HTR-8/SVneo (cell line): ENCODE measurements around the gene PLET1.

Experiments used
- DNase-seq: peaks from one replicate; pipeline ENCODE4 v3.0.0; 2011; ENCODE audit warnings: low spot score, mixed read lengths; ENCODE audit not compliant: insufficient read length
- FAIRE-seq: peaks from 2 replicates; lab custom pipeline; 2011; peaks lifted over from hg19 to GRCh38; lab: Jason Lieb, UNC

The PLET1 gene, protein sequence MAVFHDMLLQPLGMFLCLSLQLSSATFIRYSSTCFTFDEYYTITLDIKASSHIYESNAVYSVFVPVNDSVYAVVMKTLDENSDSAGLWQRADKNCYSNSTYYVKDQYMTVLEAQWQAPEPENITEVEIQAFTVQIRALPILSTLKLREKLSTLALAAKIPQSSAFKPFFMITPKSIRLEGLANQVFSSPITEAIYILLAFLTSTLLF

DNA sequence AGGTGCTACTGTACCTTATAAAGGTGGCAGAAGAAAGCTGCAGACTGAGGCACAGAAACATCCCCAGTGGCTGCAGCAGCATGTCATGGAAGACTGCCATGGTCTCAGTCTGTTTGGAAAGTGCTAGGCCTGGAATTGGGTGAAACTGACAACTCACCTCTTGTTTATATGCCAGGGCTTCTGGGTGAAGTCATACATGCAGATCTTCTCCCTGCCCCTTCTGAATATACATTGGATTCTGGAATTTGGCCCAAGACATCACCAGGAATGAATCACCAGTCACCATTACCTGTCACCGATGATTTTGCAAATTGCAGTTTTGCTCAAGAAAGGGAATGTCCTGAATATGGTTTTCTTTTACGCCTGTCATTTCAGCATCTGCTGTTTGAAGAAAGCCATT lies at the start of gene PLET1:
TSS of gene PLET1 (minus strand) at position 371 of the 400 bp plus-strand sequence. CDS start at position 100, 271 bp downstream.
- FAIRE-seq (peak; percentile 93), DNase-seq (no peak)

DNA sequence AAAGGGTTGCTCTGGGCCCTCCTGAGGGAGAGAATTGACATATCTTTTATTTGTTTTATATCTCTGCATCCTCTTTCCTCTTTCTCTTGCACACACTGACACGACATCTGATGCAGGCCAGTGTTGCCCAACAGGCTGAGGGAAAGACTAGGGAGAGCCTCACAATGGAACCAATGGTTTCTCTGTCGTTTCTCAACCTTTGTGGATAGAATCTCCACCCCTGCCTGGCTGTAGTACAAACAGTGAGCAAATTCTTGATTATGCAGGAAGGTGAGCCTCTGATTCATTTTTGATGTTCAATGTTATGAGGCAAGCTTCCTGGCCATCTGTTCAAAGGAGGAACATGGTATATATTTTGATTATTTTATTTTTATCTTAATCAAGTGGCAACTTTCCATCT lies 49.8 kb upstream of the PLET1 start:
- DNase-seq = no peak
- FAIRE-seq = peak; percentile 31

DNA sequence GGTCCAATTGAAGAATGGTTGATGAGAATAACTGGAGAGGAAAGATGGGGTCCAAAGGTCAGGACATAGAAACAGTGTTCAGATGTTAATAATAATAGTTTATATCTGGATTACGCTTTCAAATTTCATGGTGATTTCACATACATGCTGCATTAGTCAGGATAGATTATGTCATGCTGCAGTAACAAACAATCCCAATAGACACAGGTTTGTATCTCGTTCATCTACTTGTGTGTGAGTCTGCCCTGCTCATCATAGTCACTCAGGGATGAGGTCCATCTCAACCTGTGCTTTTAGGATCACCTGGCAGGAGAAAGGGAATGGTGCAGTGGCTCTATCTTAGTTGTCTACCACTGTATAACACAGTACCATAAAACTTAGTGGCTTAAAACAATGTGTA lies 48.0 kb upstream of the PLET1 start:
- FAIRE-seq (peak; percentile 93), DNase-seq (no peak)

DNA sequence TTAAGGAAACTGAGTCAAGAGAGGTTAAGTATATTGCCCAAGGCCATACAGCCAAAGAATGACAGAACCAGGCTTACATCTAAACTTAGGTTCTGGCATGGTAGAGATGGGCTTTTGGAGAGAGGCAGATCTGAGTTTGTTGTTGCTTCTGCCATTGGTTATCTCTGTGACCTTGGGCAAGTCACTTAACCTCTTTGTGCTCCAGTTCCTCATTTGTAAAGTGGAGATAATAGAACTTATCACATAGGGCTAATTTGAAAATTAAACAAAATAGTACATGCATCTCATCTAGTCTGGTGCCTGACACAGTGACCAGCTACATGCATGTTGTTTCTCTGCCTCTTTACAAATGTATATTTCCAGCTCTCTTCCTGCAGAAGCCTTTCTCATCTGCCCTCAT lies 47.0 kb upstream of the PLET1 start:
- FAIRE-seq (peak; percentile 65), DNase-seq (no peak)

DNA sequence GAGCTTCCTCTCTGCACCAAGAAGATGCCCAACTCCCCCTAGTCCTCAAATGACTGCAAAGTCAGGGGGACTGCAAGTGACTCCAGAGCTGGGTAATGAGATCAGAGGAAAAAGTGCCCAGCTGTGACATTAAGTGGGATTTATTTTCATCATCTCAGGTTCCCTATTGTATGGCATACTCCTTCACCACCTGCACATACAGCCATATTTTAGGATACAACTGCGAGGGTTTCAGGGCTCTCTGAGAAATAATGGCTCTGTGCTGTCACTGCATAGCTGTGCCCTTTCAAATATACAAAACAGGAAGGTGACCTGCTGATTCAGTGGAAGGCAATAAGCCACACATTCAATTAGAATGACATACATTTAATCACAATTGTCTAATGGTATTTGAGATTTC lies 45.6 kb upstream of the PLET1 start:
- FAIRE-seq (no peak), DNase-seq (no peak)

DNA sequence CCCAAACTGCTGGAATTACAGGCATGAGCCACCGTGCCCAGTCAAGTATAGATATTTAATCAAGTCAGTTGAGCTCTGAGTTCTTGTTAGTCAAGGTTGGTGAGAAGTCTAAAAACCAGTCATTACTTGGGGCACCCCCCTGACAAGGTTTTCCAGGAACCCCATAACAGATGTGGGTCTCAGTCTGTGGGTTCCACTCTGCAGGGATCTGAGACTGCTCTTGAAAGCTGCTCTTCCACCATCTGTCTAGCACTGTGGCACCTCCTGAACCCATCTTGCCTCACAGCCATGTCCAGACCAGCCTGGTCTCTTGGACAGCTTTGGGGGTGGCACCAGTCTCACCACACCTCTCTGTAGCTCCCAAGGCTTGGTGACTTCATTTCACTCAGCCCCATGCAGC lies 44.3 kb upstream of the PLET1 start:
- FAIRE-seq (peak; percentile 69), DNase-seq (no peak)

DNA sequence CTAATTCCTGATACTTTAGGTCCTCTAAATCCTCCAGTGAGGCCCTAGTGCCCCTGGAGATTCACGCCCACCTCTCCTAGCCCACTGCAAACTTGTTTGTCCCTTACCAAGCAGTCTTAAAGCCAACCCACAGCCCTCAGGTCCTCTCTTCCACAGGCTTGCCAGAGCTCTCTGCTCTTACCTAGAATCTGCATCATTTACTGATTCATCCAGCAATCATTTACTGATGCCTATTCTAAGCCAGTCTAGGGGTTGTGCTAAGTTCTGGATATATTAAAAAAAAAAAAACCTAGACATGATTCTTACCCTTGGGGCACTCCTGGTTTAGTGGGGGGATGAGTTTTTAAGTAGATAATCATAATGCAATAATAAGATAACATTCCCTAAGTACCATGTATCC lies 43.0 kb upstream of the PLET1 start:
- FAIRE-seq = no peak
- no peak for DNase-seq

DNA sequence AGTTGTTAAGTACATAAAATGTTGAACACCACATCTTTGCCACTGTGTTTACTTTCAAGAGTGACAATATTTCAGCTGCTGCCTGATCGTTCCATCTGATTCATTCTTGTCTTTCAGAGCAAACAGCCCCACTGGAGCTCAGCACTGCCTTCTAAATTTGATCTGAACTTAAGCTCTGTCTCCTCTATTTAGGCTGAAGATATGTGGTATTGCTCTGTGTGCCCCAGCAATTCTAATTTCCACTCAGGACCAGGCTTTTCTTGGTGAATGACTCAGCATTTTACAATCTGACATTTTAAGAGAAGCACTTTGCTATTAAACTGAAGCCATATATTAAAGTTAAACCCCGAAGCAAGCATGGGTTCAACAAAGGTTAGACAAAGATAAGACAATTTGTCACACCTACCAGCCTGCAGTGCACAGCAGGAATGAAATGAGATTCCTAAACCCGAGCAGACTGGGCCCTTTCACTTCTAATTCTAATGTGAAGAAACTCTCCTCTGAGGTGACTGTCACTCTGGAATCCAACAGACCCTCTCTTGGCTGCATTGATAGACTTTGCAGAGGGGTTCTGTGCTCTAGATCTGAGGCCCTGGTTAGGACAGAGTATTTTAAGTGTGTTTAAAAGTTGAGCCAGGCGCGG lies 41.7 kb upstream of the PLET1 start:
- DNase-seq (no peak), FAIRE-seq (peak; percentile 73)

DNA sequence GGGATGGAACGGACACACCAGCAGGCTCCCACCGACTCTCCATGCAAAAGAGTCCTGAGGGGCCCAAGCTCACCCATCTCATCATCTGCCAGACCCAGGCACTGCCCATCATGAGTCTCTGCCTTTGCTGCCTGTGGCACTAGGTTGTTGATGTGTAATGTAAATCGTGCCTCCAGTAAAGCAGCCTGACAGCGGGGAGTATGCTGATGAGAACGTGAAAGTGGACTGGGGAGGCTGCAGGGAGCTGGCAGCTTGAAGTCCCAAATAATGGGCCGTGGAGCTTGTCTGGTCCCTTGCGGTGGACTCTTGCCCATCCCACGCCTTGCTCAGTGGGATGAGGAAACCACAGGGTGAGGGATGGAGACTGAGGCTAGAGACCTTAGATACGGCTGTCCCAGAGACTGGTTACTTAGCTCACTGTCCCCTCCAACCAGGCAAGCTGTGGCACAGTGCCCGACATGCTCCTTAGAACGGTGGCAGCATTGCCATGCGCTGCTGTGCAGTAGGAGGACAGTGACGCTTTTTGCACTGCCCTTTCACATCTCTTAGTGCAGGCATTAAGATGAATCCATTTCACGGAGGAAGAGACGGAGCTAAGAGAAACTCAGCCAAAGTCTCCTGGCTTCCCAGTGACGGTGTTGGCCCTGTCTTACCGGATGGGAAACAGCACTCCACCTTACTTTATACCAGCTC lies 39.6 kb upstream of the PLET1 start:
- FAIRE-seq (peak; percentile 89), DNase-seq (no peak)

DNA sequence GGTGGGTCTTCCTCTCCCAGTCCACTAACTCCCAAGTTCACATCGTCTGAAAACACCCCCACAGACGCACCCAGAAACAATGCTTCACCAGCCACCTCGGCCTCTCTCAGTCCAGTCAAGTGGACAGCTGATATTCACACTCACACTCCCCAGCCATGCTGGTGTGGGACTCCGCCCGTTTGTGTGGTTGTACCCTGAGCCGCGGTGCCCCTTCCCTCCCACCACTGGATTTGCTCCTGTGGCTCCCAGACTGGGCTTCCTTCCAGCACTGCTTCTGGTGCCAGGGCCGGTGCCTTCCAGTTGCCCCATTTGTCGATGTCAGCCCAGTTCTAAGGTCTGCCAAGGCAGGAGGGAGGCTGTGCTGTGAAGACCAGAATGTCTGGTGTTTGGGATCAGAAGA lies 37.9 kb upstream of the PLET1 start:
- DNase-seq (no peak), FAIRE-seq (peak; percentile 57)

DNA sequence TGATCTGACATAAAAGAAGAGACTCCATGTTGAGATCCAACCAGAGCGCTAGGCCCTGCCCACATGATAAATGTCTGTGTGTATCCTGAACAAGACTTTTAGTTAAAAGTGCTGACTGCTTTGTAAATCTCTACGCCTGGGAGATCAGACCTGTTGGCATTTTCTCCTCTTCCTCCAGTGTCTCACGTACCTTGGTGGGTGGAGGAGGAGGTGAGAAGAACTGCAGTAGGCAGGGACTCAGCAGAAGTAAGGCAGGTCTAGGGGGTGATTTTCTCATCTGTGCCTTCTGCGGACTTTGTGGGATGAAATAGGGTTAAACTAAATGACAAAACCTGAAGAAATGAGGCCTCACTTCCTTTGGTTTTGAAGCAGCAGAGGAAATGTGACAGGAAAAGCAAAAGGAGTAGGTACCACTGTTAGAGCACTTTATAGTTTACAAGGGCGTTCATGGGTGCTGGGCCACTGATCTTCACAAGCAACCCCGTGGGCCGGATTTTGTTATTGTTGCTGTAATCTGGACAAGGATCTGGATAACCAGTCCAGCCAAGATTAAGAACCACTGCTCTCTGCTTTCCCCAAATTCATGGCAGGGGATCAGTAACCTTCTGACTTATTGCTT lies 36.7 kb upstream of the PLET1 start:
- FAIRE-seq = no peak

DNA sequence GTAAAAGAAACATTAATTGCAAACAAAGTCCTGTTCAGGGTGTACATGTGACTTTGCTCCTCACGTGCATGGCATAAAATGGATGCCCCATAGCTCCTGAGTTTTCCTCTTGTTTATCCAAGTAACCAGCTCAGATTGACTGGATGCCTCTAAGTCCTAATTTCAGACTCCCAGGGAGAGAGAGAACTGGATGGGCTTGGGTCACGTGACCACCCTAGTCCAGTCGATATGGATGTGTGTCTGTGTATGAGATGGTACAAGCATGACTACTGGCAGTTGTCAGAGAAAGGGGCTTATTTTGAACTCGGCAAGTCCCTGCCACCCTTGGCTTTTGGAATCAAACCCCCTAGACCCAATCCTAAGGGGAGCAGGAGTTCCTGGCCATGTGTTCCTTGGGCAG lies 35.4 kb upstream of the PLET1 start:
- FAIRE-seq = peak; percentile 38

More for the DNA sequence above, 36.7 kb upstream of the PLET1 start:
- no peak for DNase-seq

DNA sequence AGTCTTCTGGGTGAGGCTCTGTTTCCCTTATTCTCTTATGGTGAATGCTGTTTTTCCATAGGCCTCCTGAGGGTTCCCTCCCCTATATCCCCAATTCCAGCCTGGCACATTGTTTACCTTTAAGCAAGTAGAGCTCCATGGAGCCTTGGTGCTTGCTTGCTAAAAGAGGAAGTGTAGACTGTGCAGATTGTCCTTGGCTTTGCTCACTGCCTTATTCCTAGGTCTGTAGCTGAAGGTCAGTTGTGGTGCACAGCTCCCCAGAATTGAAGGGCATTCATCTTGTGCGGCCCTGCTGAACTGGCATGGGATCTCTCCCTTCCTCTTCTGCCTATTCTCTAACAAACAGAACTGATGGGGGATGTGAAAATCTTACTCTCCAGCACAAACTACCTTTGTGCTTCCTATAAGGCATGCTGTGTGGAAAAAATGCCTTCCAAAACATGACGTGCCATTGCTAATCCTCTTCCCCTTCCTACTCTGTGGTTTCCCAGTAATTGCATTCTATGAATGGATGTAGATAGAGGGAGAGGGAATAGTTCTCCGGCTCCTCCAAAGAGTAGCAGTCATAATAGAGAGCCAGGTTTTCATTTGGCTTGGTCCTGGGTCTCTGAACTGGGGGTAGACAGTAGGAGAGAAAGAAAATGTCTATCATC lies 34.2 kb upstream of the PLET1 start:
- peak; percentile 69 for FAIRE-seq
- DNase-seq = no peak

More for the DNA sequence above, 35.4 kb upstream of the PLET1 start:
- no peak for DNase-seq

DNA sequence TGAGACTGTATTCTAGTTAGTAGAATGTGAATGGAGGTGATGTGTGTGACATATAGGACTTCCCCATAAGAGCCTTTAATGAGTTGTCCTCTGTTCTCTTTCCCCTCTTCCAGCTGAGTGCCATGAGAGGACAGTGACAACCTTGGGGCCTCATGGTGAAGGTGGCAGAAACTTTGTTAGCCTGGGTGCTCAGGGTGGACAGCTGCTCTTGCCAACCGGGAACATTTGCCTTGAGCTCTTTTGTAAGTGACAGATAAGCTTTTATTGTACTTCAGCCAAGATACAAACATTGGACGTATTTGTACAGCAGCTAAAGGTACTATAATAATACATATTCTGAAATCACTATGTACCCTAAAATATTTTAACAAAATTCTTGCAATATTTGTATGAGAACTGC lies 33.0 kb upstream of the PLET1 start:
- DNase-seq = no peak
- FAIRE-seq = no peak

DNA sequence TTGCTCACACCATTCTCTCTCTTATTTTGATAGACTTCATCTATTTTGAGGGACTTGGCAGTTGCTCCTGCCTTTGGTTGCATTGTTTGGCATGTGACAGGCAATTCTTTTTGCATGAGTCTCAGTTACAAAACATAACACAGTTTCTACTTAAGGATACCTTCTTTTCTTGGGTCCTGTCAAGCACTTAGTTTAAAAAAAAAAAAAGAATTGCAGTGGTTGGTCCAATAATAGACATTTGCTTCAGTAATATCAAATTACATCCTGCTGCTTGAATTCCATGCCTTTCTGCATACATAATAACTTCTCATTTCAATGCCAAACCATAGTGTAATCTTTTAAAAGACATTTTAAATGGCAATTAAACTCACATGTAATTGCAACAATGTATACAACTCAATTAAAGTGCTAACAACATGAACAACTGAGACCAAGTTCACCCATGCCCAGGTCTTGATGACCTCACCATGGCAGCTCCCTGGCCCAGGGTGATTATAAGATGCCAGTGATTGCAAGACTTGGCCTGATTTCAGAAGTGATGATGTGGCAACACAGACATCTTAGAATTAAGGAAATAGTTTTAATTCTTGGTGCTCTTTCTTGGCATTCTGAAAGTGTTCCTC lies 32.2 kb upstream of the PLET1 start:
- DNase-seq (peak; percentile 85), FAIRE-seq (peak; percentile 93)

DNA sequence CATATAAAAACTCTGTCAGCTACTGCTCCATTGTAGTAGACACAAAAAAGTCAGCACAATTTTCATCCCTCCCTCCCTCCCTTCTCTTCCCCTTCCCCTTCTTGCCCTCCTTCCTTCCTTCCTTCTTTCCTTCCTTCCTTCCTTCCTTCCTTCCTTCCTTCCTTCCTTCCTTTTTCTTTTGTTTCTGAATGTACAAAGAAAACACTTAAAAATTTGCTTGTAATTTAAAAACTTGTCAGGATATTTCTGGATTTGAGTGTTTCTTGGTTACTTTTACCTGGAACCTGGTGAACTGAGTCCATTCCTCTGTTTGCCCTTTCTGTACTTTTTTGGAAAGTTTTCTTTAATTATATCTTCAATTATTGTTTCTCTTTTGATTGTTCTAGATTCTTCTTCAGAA lies 31.5 kb upstream of the PLET1 start:
- no peak for DNase-seq
- no peak for FAIRE-seq

DNA sequence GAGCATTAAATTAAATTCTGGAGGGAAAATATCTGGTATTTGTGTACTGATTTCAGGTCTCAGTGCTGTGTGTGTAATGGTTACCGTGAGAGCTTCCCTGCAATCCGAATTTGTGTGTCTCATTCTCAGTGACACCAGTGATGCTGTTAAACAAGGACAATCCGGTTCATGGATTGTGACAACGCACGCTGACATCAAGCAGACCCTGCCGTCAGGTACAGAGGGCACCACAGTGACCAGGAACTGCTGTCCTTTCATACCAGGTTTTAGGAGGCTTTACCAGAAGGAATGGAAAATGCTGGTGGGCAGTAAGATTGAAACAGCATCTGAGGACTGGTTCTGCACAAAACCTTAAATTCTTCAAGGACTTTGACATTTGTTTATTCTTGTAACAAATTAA lies 30.5 kb upstream of the PLET1 start:
- FAIRE-seq (peak; percentile 85), DNase-seq (no peak)

DNA sequence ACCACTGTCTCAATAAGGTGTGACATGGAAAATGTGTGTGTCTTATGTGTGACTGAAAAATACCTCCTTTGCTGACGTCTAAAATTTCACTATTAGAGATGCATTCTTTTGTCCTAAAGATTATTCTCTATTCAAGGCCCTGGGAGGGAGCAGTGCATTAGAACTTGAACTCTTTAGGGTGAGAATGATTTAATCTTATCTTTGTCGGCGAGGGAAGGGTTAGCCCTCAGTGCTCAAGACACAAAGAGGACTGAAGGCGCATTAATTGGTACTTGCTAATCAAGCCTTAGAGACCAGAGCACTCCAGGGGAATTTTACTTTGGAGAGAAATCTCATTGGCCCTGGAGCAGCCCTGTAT lies 29.8 kb upstream of the PLET1 start:
- DNase-seq = no peak
- FAIRE-seq = no peak

DNA sequence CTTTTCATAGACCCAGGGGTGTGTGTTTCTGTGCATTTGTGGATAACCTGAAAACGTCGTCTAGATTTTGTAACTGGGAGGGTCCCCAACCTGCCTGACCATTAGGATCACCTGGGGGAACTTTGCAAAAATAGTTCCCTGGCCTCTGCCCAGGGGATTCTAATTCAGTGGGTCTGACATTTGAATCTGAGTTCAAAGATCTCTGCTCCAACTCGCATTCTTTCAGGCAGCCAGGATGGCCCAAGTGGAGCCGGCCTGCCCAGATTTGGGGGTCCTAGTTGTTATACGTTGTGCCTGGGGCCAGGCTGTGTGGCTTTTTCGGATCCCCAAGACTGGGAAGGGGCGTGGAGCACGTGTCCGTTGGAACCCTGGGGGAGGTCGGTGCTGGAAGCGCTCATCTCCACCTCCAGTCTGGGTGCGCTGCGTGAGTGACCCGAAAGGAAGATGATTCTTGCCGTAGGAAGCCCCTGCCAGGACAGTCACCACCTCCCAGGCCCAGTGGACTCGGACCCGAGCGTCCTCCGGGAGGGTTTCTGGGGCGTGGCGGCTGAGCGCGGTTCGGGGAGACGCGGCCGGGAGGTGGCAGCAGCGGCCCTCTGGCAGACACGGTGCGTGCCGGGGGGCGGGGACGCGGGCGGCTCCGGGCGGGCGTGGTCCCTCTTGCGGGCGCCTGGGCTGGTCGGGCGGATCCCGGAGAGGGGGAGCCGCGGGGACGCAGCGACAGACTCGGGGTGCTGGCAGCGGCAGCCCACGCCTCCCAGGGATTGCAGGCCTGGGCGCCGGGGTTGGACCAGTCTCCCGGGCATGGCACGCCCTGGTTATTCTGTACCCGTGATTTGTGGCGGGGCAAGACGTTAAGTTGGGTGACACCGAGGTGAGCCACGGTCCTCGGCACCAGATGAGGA lies 29.2 kb upstream of the PLET1 start:
- DNase-seq (peak; percentile 92), FAIRE-seq (peak; percentile 98)
